ENCODE data around the gene RHPN2. TPM values are rescaled to one million over a fixed set of nuclear protein-coding genes. Genes with fewer than 3 reads are reported as not detected.

Gene RHPN2
- total and polyA plus RNA-seq, 2 of the 8 experiments (the other 6 are each of a cell fraction or from before 2014, with no cell fraction given): 22.8 to 31.1 TPM

DNA sequence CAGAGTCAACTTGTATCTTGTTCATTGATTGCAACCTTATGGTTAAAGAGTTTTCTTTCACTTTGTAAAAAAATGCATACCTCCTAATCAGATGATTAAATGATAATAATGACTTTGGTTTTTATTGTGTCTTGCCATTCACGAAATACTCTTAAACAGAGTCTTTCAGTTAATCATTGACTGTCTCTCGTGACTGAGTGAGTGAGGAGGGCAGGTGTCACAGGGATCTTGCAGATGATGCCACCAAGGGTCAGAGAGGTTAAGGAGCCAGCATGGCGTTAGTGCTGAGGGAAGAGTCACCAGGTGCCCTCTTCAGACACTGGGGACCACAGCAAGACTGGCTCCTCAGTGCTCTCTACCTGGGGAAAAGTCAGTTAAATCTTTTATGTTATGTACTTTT, 24.3 kb upstream of the RHPN2 start (continued):
- no peak for TF ChIP-seq CTCF (IDR thresholded peaks at IDR 0.05; ENCODE audit: control extremely low read depth in 1 of 3, insufficient read depth in 1 of 3, low read depth in 1 of 3, low read length in 3 of 3)
- TF ChIP-seq, protein P1, sequence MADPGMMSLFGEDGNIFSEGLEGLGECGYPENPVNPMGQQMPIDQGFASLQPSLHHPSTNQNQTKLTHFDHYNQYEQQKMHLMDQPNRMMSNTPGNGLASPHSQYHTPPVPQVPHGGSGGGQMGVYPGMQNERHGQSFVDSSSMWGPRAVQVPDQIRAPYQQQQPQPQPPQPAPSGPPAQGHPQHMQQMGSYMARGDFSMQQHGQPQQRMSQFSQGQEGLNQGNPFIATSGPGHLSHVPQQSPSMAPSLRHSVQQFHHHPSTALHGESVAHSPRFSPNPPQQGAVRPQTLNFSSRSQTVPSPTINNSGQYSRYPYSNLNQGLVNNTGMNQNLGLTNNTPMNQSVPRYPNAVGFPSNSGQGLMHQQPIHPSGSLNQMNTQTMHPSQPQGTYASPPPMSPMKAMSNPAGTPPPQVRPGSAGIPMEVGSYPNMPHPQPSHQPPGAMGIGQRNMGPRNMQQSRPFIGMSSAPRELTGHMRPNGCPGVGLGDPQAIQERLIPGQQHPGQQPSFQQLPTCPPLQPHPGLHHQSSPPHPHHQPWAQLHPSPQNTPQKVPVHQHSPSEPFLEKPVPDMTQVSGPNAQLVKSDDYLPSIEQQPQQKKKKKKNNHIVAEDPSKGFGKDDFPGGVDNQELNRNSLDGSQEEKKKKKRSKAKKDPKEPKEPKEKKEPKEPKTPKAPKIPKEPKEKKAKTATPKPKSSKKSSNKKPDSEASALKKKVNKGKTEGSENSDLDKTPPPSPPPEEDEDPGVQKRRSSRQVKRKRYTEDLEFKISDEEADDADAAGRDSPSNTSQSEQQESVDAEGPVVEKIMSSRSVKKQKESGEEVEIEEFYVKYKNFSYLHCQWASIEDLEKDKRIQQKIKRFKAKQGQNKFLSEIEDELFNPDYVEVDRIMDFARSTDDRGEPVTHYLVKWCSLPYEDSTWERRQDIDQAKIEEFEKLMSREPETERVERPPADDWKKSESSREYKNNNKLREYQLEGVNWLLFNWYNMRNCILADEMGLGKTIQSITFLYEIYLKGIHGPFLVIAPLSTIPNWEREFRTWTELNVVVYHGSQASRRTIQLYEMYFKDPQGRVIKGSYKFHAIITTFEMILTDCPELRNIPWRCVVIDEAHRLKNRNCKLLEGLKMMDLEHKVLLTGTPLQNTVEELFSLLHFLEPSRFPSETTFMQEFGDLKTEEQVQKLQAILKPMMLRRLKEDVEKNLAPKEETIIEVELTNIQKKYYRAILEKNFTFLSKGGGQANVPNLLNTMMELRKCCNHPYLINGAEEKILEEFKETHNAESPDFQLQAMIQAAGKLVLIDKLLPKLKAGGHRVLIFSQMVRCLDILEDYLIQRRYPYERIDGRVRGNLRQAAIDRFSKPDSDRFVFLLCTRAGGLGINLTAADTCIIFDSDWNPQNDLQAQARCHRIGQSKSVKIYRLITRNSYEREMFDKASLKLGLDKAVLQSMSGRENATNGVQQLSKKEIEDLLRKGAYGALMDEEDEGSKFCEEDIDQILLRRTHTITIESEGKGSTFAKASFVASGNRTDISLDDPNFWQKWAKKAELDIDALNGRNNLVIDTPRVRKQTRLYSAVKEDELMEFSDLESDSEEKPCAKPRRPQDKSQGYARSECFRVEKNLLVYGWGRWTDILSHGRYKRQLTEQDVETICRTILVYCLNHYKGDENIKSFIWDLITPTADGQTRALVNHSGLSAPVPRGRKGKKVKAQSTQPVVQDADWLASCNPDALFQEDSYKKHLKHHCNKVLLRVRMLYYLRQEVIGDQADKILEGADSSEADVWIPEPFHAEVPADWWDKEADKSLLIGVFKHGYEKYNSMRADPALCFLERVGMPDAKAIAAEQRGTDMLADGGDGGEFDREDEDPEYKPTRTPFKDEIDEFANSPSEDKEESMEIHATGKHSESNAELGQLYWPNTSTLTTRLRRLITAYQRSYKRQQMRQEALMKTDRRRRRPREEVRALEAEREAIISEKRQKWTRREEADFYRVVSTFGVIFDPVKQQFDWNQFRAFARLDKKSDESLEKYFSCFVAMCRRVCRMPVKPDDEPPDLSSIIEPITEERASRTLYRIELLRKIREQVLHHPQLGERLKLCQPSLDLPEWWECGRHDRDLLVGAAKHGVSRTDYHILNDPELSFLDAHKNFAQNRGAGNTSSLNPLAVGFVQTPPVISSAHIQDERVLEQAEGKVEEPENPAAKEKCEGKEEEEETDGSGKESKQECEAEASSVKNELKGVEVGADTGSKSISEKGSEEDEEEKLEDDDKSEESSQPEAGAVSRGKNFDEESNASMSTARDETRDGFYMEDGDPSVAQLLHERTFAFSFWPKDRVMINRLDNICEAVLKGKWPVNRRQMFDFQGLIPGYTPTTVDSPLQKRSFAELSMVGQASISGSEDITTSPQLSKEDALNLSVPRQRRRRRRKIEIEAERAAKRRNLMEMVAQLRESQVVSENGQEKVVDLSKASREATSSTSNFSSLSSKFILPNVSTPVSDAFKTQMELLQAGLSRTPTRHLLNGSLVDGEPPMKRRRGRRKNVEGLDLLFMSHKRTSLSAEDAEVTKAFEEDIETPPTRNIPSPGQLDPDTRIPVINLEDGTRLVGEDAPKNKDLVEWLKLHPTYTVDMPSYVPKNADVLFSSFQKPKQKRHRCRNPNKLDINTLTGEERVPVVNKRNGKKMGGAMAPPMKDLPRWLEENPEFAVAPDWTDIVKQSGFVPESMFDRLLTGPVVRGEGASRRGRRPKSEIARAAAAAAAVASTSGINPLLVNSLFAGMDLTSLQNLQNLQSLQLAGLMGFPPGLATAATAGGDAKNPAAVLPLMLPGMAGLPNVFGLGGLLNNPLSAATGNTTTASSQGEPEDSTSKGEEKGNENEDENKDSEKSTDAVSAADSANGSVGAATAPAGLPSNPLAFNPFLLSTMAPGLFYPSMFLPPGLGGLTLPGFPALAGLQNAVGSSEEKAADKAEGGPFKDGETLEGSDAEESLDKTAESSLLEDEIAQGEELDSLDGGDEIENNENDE (IDR thresholded peaks at IDR 0.05; ENCODE audit: insufficient replicate concordance, low read length): no peak
